ENCODE data around the gene DEXI.

DEXI gene

GRCh38 chr16:10981697-10982216 lies 39.5 kb upstream of the DEXI start:
- no peaks in the 10 kb centered on the region for H3K4me1 ChIP-seq (ENCODE audit: control insufficient read depth, insufficient read depth, low read length, poor library complexity, severe bottlenecking)
- no peak overlapping the region for H3K27ac ChIP-seq (ENCODE audit: insufficient read depth, low read length, poor library complexity, severe bottlenecking)
- H3K36me3 ChIP-seq (ENCODE audit: control insufficient read depth, insufficient read depth, low read length), result peaks cover 26% of the 10 kb centered on the region
- H3K4me3 ChIP-seq (ENCODE audit: insufficient read depth, low read depth, low read length, poor library complexity, severe bottlenecking), result no peak overlapping the region
- H3K27me3 ChIP-seq (replicated peaks; ENCODE audit: control insufficient read depth, insufficient read depth, low read length, poor library complexity, severe bottlenecking), result no peaks in the 10 kb centered on the region
- H3K9me3 ChIP-seq (ENCODE audit: control insufficient read depth, low read length), result no peaks in the 10 kb centered on the region
- DNase-seq, result no peak

- Histone ChIP-seq H3K36me3 (ENCODE audit: control insufficient read depth, insufficient read depth, low read length) (peaks cover 26% of the 10 kb centered on the region), H3K4me3 (ENCODE audit: insufficient read depth, low read depth, low read length, poor library complexity, severe bottlenecking) (no peak overlapping the region), H3K4me1 (ENCODE audit: control insufficient read depth, insufficient read depth, low read length, poor library complexity, severe bottlenecking) (no peaks in the 10 kb centered on the region), H3K27me3 (replicated peaks; ENCODE audit: control insufficient read depth, insufficient read depth, low read length, poor library complexity, severe bottlenecking) (no peaks in the 10 kb centered on the region), H3K9me3 (ENCODE audit: control insufficient read depth, low read length) (no peaks in the 10 kb centered on the region), H3K27ac (ENCODE audit: insufficient read depth, low read length, poor library complexity, severe bottlenecking) (no peak overlapping the region)
- DNase-seq, result no peak
Observed at GRCh38 chr16:10980813-10981212, 38.5 kb upstream of the DEXI start.

GRCh38 chr16:10979717-10980601 lies 37.7 kb upstream of the DEXI start:
- no peaks in the 10 kb centered on the region for H3K27me3 ChIP-seq (replicated peaks; ENCODE audit: control insufficient read depth, insufficient read depth, low read length, poor library complexity, severe bottlenecking)
- no peak overlapping the region for H3K4me3 ChIP-seq (ENCODE audit: insufficient read depth, low read depth, low read length, poor library complexity, severe bottlenecking)
- H3K9me3 ChIP-seq (ENCODE audit: control insufficient read depth, low read length), result no peaks in the 10 kb centered on the region
- H3K27ac ChIP-seq (ENCODE audit: insufficient read depth, low read length, poor library complexity, severe bottlenecking), result no peak overlapping the region
- DNase-seq, result no peak
- H3K4me1 ChIP-seq (ENCODE audit: control insufficient read depth, insufficient read depth, low read length, poor library complexity, severe bottlenecking), result no peaks in the 10 kb centered on the region
- peaks cover 26% of the 10 kb centered on the region for H3K36me3 ChIP-seq (ENCODE audit: control insufficient read depth, insufficient read depth, low read length)

- Histone ChIP-seq H3K9me3 (ENCODE audit: control insufficient read depth, low read length) (no peaks in the 10 kb centered on the region), H3K36me3 (ENCODE audit: control insufficient read depth, insufficient read depth, low read length) (peaks cover 30% of the 10 kb centered on the region), H3K4me1 (ENCODE audit: control insufficient read depth, insufficient read depth, low read length, poor library complexity, severe bottlenecking) (no peaks in the 10 kb centered on the region), H3K27ac (ENCODE audit: insufficient read depth, low read length, poor library complexity, severe bottlenecking) (no peak overlapping the region), H3K27me3 (replicated peaks; ENCODE audit: control insufficient read depth, insufficient read depth, low read length, poor library complexity, severe bottlenecking) (no peaks in the 10 kb centered on the region), H3K4me3 (ENCODE audit: insufficient read depth, low read depth, low read length, poor library complexity, severe bottlenecking) (no peak overlapping the region)
- DNase-seq, result no peak
Observed at GRCh38 chr16:10978871-10979446, 36.7 kb upstream of the DEXI start.

- Histone ChIP-seq H3K27me3 (replicated peaks; ENCODE audit: control insufficient read depth, insufficient read depth, low read length, poor library complexity, severe bottlenecking) (no peaks in the 10 kb centered on the region), H3K27ac (ENCODE audit: insufficient read depth, low read length, poor library complexity, severe bottlenecking) (no peak overlapping the region), H3K9me3 (ENCODE audit: control insufficient read depth, low read length) (no peaks in the 10 kb centered on the region), H3K4me3 (ENCODE audit: insufficient read depth, low read depth, low read length, poor library complexity, severe bottlenecking) (no peak overlapping the region), H3K36me3 (ENCODE audit: control insufficient read depth, insufficient read depth, low read length) (peaks cover 30% of the 10 kb centered on the region), H3K4me1 (ENCODE audit: control insufficient read depth, insufficient read depth, low read length, poor library complexity, severe bottlenecking) (no peaks in the 10 kb centered on the region)
- DNase-seq, result no peak
Observed at GRCh38 chr16:10978124-10978523, 35.9 kb upstream of the DEXI start.

- H3K36me3 ChIP-seq (ENCODE audit: control insufficient read depth, insufficient read depth, low read length), result peaks cover 30% of the 10 kb centered on the region
- H3K9me3 ChIP-seq (ENCODE audit: control insufficient read depth, low read length), result no peaks in the 10 kb centered on the region
- no peak overlapping the region for H3K27ac ChIP-seq (ENCODE audit: insufficient read depth, low read length, poor library complexity, severe bottlenecking)
- no peaks in the 10 kb centered on the region for H3K27me3 ChIP-seq (replicated peaks; ENCODE audit: control insufficient read depth, insufficient read depth, low read length, poor library complexity, severe bottlenecking)
- H3K4me1 ChIP-seq (ENCODE audit: control insufficient read depth, insufficient read depth, low read length, poor library complexity, severe bottlenecking), result peaks cover 2% of the 10 kb centered on the region
- DNase-seq, result no peak
- H3K4me3 ChIP-seq (ENCODE audit: insufficient read depth, low read depth, low read length, poor library complexity, severe bottlenecking), result no peak overlapping the region
Observed at GRCh38 chr16:10976634-10977033, 34.4 kb upstream of the DEXI start.

- no peak overlapping the region for H3K4me3 ChIP-seq (ENCODE audit: insufficient read depth, low read depth, low read length, poor library complexity, severe bottlenecking)
- H3K36me3 ChIP-seq (ENCODE audit: control insufficient read depth, insufficient read depth, low read length), result peaks cover 21% of the 10 kb centered on the region
- H3K9me3 ChIP-seq (ENCODE audit: control insufficient read depth, low read length), result no peaks in the 10 kb centered on the region
- no peak for DNase-seq
- peaks cover 4% of the 10 kb centered on the region for H3K4me1 ChIP-seq (ENCODE audit: control insufficient read depth, insufficient read depth, low read length, poor library complexity, severe bottlenecking)
- H3K27me3 ChIP-seq (replicated peaks; ENCODE audit: control insufficient read depth, insufficient read depth, low read length, poor library complexity, severe bottlenecking), result no peaks in the 10 kb centered on the region
- H3K27ac ChIP-seq (ENCODE audit: insufficient read depth, low read length, poor library complexity, severe bottlenecking), result no peak overlapping the region
Observed at GRCh38 chr16:10972819-10973464, 30.7 kb upstream of the DEXI start.

- no peak overlapping the region for H3K27ac ChIP-seq (ENCODE audit: insufficient read depth, low read length, poor library complexity, severe bottlenecking)
- H3K4me3 ChIP-seq (ENCODE audit: insufficient read depth, low read depth, low read length, poor library complexity, severe bottlenecking), result no peak overlapping the region
- H3K4me1 ChIP-seq (ENCODE audit: control insufficient read depth, insufficient read depth, low read length, poor library complexity, severe bottlenecking), result peaks cover 4% of the 10 kb centered on the region
- no peak for DNase-seq
- no peaks in the 10 kb centered on the region for H3K9me3 ChIP-seq (ENCODE audit: control insufficient read depth, low read length)
- H3K36me3 ChIP-seq (ENCODE audit: control insufficient read depth, insufficient read depth, low read length), result peaks cover 17% of the 10 kb centered on the region
- H3K27me3 ChIP-seq (replicated peaks; ENCODE audit: control insufficient read depth, insufficient read depth, low read length, poor library complexity, severe bottlenecking), result no peaks in the 10 kb centered on the region
Observed at GRCh38 chr16:10972108-10972818, 30.0 kb upstream of the DEXI start.

GRCh38 chr16:10971560-10971961 lies 29.3 kb upstream of the DEXI start:
- Histone ChIP-seq H3K4me3 (ENCODE audit: insufficient read depth, low read depth, low read length, poor library complexity, severe bottlenecking) (no peak overlapping the region), H3K36me3 (ENCODE audit: control insufficient read depth, insufficient read depth, low read length) (peaks cover 15% of the 10 kb centered on the region), H3K4me1 (ENCODE audit: control insufficient read depth, insufficient read depth, low read length, poor library complexity, severe bottlenecking) (peaks cover 4% of the 10 kb centered on the region), H3K27ac (ENCODE audit: insufficient read depth, low read length, poor library complexity, severe bottlenecking) (no peak overlapping the region), H3K9me3 (ENCODE audit: control insufficient read depth, low read length) (no peaks in the 10 kb centered on the region), H3K27me3 (replicated peaks; ENCODE audit: control insufficient read depth, insufficient read depth, low read length, poor library complexity, severe bottlenecking) (no peaks in the 10 kb centered on the region)
- DNase-seq, result peak in 1 of 3 donors; percentile 14
